DMS114 treated with DMSO at 0.1 percent for 48 hours (cell line): Measurements from ENCODE around the gene HSPA1A.
"Not testable (repeated sequence)": the region's sequence is repeated elsewhere in the genome, so short reads cannot be mapped to it uniquely, and the experiment has no call there.

Experiments used
- DNase-seq: peaks from one replicate; lab custom pipeline; 2025; ENCODE audit not compliant: unreplicated experiment; lab: John Stamatoyannopoulos, UW

HSPA1A gene

GRCh38 chr6:31862344-31863235 is 47.2 kb downstream of the HSPA1A start, which contains the start of gene NEU1:
Gene NEU1 (minus strand): TSS chr6:31862821. CDS start chr6:31862776, 45 bp downstream.
- peak; percentile 100 for DNase-seq

- not testable (repeated sequence) for DNase-seq
Measured at GRCh38 chr6:31864123-31864562, 48.8 kb downstream of the HSPA1A start.

- no peak for DNase-seq
Measured at GRCh38 chr6:31864818-31865204, 49.5 kb downstream of the HSPA1A start.

- DNase-seq, result no peak
Measured at GRCh38 chr6:31865205-31866118, 50.1 kb downstream of the HSPA1A start.
